K562 (cell line): ENCODE results near the gene LRRC71. TPM values are rescaled to one million over a fixed set of nuclear protein-coding genes. Genes with fewer than 3 reads are reported as not detected.

Source experiments
- CCAR2 ChIP-seq: fragments of 200-400 bp; formaldehyde crosslinking; IDR thresholded peaks from 2 replicates; pipeline ENCODE4 v1.6.1; 2017; ENCODE audit warnings: mild to moderate bottlenecking, low read depth, low read length
- DPF2 ChIP-seq: fragments of 450-650 bp; IDR thresholded peaks from 2 replicates; pipeline ENCODE4 v1.6.1; 2016
- ERF ChIP-seq: fragments of 450-650 bp; formaldehyde crosslinking; IDR thresholded peaks from 2 replicates; pipeline ENCODE4 v1.4.0; 2020; ENCODE audit warnings: mild to moderate bottlenecking, mixed read lengths
- GATA2 ChIP-seq: sonication (generic); formaldehyde crosslinking; IDR thresholded peaks from 2 replicates; pipeline ENCODE4 v1.4.0; 2020; ENCODE audit warnings: mild to moderate bottlenecking, missing genetic modification reagents
- HDAC2 ChIP-seq: fragments of 450-650 bp; IDR thresholded peaks from 2 replicates; pipeline ENCODE4 v1.6.1; 2016; ENCODE audit warnings: mild to moderate bottlenecking
- HMG20A ChIP-seq: fragments of 450-650 bp; formaldehyde crosslinking; conservative IDR thresholded peaks from 2 replicates; pipeline ENCODE4 v1.4.0; 2020; ENCODE audit warnings: mild to moderate bottlenecking, mixed read lengths
- HNRNPUL1 ChIP-seq: fragments of 200-400 bp; formaldehyde crosslinking; IDR thresholded peaks from 2 replicates; pipeline ENCODE4 v1.6.1; 2017; ENCODE audit warnings: low read length
- IRF2 ChIP-seq: sonication (generic); formaldehyde crosslinking; IDR thresholded peaks from 2 replicates; pipeline ENCODE4 v1.8.1; 2022; ENCODE audit warnings: mild to moderate bottlenecking, missing genetic modification reagents
- MEF2D ChIP-seq: conservative IDR thresholded peaks from 2 replicates; pipeline ENCODE4 v1.6.1; 2016; ENCODE audit warnings: low read depth, missing genetic modification characterization, missing compliant biosample characterization
- PHF21A ChIP-seq: fragments of 450-650 bp; IDR thresholded peaks from 2 replicates; pipeline ENCODE4 v1.6.1; 2017; ENCODE audit warnings: low read depth, borderline replicate concordance
- RAD21 ChIP-seq, 2 experiments: fragments of 250-450 bp in 1 of 2; fragments of 450-650 bp in 1 of 2; sonication (Bioruptor Pico) in 1 of 2; formaldehyde crosslinking in 1 of 2; IDR thresholded peaks in 1 of 2; conservative IDR thresholded peaks in 1 of 2; 2 replicates each; pipeline versions ENCODE4 v1.4.0 to v1.8.0; 2020 to 2022; ENCODE audit warnings: mild to moderate bottlenecking in 2 of 2, moderate library complexity in 1 of 2
- SREBF2 ChIP-seq: sonication (generic); formaldehyde crosslinking; IDR thresholded peaks from 2 replicates; pipeline ENCODE4 v1.4.0; 2020; ENCODE audit warnings: mild to moderate bottlenecking, missing genetic modification reagents
- ZC3H11A ChIP-seq: IDR thresholded peaks from 2 replicates; pipeline ENCODE4 v1.6.1; 2012; ENCODE audit warnings: low read depth, low read length, improper control_type of control experiment
- ZNF444 ChIP-seq: fragments of 250-450 bp; sonication (Bioruptor Pico); IDR thresholded peaks from 2 replicates; pipeline ENCODE4 v1.4.0; 2020; ENCODE audit warnings: mild to moderate bottlenecking, moderate library complexity
- ZNF589 ChIP-seq: fragments of 200-800 bp; sonication (Bioruptor generic); IDR thresholded peaks from 2 replicates; pipeline ENCODE4 v1.6.1; 2016; ENCODE audit warnings: low read depth, missing genetic modification characterization, missing compliant biosample characterization
- ZNF696 ChIP-seq: fragments of 250-450 bp; sonication (Bioruptor Pico); conservative IDR thresholded peaks from 2 replicates; pipeline ENCODE4 v1.4.0; 2020; ENCODE audit warnings: mild to moderate bottlenecking, moderate library complexity
- polyA plus RNA-seq, 8 experiments: library from polyadenylated mRNA; depleted of rRNA in 4 of 8; stranded (reverse) in 5 of 8; unstranded in 3 of 8; fragments of >200 nt; fragmentation: Nextera tagmentation in 2 of 8; fragmentation: Illumina TruSeq in 1 of 8; extraction: Ambion mirVana in 2 of 8; extraction: Trizol in 1 of 8; gene quantifications; 2 replicates each; pipeline versions ENCODE4 v1.2.1 to v1.2.3, GENCODE V29; 2011 to 2014; ENCODE audit warnings: inconsistent platforms in 1 of 8, missing spikeins in 1 of 8
- total RNA-seq, 7 experiments: library from RNA; depleted of rRNA in 6 of 7; stranded (reverse); fragments of >200 nt in 6 of 7; fragmentation: Illumina TruSeq in 2 of 7; extraction: Trizol in 2 of 7; gene quantifications; 2 replicates each; pipeline versions ENCODE4 v1.2.1 to v1.2.3, GENCODE V29; 2011 to 2021; ENCODE audit warnings: low replicate concordance in 1 of 7
- TF ChIP-seq, protein P1 (sequence below): fragments of 450-650 bp; IDR thresholded peaks from 2 replicates; pipeline ENCODE4 v1.6.1; 2017; ENCODE audit warnings: antibody characterized with exemption
- TF ChIP-seq, protein P2 (sequence below): fragments of 450-650 bp; IDR thresholded peaks from 2 replicates; pipeline ENCODE4 v1.6.1; 2017; ENCODE audit warnings: mild to moderate bottlenecking, moderate library complexity
- TF ChIP-seq, protein P3 (sequence below), 2 experiments: fragments of 450-650 bp; IDR thresholded peaks; 2 replicates each; pipeline ENCODE4 v1.6.1; 2016
- TF ChIP-seq, protein P4 (sequence below), 2 experiments: fragments of 450-650 bp in 1 of 2; sonication (generic) in 1 of 2; formaldehyde crosslinking; conservative IDR thresholded peaks; 2 replicates each; pipeline versions ENCODE4 v1.4.0 to v1.8.1; 2020 to 2022; ENCODE audit warnings: mild to moderate bottlenecking in 1 of 2, missing genetic modification reagents in 1 of 2
- TF ChIP-seq, protein P5 (sequence below): fragments of 450-650 bp; formaldehyde crosslinking; conservative IDR thresholded peaks from 2 replicates; pipeline ENCODE4 v1.4.0; 2022; ENCODE audit warnings: mild to moderate bottlenecking, missing genetic modification characterization

Gene LRRC71
- total and polyA plus RNA-seq, 9 of the 15 experiments (the other 6 are each of a cell fraction or from before 2014, with no cell fraction given), result 0.06 to 1.2 (median 0.51) TPM; not detected in 1

DNA sequence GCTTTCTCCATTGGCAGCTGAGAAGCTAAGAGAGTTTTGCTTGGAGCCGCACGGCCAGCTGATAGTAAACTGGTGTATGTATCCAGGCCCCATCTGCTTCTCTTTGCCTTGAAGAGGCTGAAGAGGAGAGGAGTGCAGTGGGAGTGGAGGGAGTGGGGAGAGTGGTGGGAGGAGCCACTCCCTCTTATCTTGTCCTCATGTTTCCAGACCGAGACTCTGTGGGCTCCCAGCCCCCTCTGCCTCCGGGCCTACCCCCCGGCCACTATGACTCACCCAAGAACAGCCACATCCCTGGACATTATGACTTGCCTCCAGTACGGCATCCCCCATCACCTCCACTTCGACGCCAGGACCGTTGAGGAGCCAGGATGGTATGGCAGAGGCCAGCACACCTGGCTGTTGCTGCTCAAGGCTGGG lies 6.0 kb upstream of the LRRC71 start (continued):
- TF ChIP-seq, protein P1, sequence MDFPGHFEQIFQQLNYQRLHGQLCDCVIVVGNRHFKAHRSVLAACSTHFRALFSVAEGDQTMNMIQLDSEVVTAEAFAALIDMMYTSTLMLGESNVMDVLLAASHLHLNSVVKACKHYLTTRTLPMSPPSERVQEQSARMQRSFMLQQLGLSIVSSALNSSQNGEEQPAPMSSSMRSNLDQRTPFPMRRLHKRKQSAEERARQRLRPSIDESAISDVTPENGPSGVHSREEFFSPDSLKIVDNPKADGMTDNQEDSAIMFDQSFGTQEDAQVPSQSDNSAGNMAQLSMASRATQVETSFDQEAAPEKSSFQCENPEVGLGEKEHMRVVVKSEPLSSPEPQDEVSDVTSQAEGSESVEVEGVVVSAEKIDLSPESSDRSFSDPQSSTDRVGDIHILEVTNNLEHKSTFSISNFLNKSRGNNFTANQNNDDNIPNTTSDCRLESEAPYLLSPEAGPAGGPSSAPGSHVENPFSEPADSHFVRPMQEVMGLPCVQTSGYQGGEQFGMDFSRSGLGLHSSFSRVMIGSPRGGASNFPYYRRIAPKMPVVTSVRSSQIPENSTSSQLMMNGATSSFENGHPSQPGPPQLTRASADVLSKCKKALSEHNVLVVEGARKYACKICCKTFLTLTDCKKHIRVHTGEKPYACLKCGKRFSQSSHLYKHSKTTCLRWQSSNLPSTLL, result no peak
- TF ChIP-seq HMG20A, result no peak
- no peak for TF ChIP-seq ERF (CRISPR knock-in tag)
- TF ChIP-seq MEF2D (tag), result no peak
- TF ChIP-seq, protein P2, sequence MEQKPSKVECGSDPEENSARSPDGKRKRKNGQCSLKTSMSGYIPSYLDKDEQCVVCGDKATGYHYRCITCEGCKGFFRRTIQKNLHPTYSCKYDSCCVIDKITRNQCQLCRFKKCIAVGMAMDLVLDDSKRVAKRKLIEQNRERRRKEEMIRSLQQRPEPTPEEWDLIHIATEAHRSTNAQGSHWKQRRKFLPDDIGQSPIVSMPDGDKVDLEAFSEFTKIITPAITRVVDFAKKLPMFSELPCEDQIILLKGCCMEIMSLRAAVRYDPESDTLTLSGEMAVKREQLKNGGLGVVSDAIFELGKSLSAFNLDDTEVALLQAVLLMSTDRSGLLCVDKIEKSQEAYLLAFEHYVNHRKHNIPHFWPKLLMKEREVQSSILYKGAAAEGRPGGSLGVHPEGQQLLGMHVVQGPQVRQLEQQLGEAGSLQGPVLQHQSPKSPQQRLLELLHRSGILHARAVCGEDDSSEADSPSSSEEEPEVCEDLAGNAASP, result no peak
- TF ChIP-seq PHF21A, result 0 out of 2 replicates have a peak, but pooled peaks have one; percentile 42
- TF ChIP-seq, protein P3, sequence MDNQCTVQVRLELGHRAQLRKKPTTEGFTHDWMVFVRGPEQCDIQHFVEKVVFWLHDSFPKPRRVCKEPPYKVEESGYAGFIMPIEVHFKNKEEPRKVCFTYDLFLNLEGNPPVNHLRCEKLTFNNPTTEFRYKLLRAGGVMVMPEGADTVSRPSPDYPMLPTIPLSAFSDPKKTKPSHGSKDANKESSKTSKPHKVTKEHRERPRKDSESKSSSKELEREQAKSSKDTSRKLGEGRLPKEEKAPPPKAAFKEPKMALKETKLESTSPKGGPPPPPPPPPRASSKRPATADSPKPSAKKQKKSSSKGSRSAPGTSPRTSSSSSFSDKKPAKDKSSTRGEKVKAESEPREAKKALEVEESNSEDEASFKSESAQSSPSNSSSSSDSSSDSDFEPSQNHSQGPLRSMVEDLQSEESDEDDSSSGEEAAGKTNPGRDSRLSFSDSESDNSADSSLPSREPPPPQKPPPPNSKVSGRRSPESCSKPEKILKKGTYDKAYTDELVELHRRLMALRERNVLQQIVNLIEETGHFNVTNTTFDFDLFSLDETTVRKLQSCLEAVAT (IDR thresholded peaks at IDR 0.05), result peak in 1 of 2 experiments; percentile 50; a peak in 1 of 4 replicates
- TF ChIP-seq DPF2, result peak; percentile 94
- no peak for TF ChIP-seq HNRNPUL1
- TF ChIP-seq, protein P4, sequence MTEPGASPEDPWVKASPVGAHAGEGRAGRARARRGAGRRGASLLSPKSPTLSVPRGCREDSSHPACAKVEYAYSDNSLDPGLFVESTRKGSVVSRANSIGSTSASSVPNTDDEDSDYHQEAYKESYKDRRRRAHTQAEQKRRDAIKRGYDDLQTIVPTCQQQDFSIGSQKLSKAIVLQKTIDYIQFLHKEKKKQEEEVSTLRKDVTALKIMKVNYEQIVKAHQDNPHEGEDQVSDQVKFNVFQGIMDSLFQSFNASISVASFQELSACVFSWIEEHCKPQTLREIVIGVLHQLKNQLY (CRISPR knock-in tag; conservative IDR thresholded peaks at IDR 0.05), result no peak
- TF ChIP-seq RAD21 (CRISPR knock-in tag; conservative IDR thresholded peaks at IDR 0.05 in 1 of 2, IDR thresholded peaks at IDR 0.05 in 1 of 2), result peak in 1 of 2 experiments; percentile 28; a peak in 2 of 4 replicates
- TF ChIP-seq, protein P5, sequence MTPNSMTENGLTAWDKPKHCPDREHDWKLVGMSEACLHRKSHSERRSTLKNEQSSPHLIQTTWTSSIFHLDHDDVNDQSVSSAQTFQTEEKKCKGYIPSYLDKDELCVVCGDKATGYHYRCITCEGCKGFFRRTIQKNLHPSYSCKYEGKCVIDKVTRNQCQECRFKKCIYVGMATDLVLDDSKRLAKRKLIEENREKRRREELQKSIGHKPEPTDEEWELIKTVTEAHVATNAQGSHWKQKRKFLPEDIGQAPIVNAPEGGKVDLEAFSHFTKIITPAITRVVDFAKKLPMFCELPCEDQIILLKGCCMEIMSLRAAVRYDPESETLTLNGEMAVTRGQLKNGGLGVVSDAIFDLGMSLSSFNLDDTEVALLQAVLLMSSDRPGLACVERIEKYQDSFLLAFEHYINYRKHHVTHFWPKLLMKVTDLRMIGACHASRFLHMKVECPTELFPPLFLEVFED (CRISPR knock-in tag), result no peak
- TF ChIP-seq GATA2 (CRISPR knock-in tag), result peak; percentile 74; the same call in 1 of the 2 replicates
- TF ChIP-seq CCAR2, result no peak
- no peak for TF ChIP-seq ZNF589 (CRISPR knock-in tag)
- no peak for TF ChIP-seq ZNF696 (CRISPR knock-in tag)
- no peak for TF ChIP-seq ZNF444 (CRISPR knock-in tag)
- TF ChIP-seq IRF2 (CRISPR knock-in tag), result no peak
- no peak for TF ChIP-seq SREBF2
- no peak for TF ChIP-seq ZC3H11A
- peak; percentile 93 for TF ChIP-seq HDAC2
